Astrocyte (in vitro differentiated cells and primary cell): ENCODE results near the gene RAB11FIP3. TPM values are rescaled to one million over a fixed set of nuclear protein-coding genes. Genes with fewer than 3 reads are reported as not detected.

Source experiments
- DNase-seq: peaks from one replicate; pipeline ENCODE4 v3.0.0-alpha.2; 2010; ENCODE audit warnings: low read depth
- FAIRE-seq: peaks from 2 replicates; lab custom pipeline; 2011; peaks lifted over from hg19 to GRCh38; lab: Jason Lieb, UNC
- H2AFZ ChIP-seq: 2 replicates; pipeline ENCODE4 v1.6.0; 2012; ENCODE audit warnings: low read depth, low read length, inconsistent platforms
- H3K27ac ChIP-seq: 2 replicates; pipeline ENCODE4 v1.5.1; 2011; ENCODE audit warnings: low read depth, low read length, inconsistent platforms
- H3K27me3 ChIP-seq: 2 replicates; pipeline ENCODE4 v1.6.0; 2011; ENCODE audit warnings: low read length, inconsistent platforms; ENCODE audit not compliant: insufficient read depth
- H3K36me3 ChIP-seq: 2 replicates; pipeline ENCODE4 v1.5.1; 2011; ENCODE audit warnings: low read length, inconsistent platforms; ENCODE audit not compliant: insufficient read depth
- H3K4me1 ChIP-seq: 2 replicates; pipeline ENCODE4 v1.5.1; 2011; ENCODE audit warnings: low read length, inconsistent platforms; ENCODE audit not compliant: insufficient read depth
- H3K4me2 ChIP-seq: 2 replicates; pipeline ENCODE4 v1.6.0; 2012; ENCODE audit warnings: low read length, inconsistent platforms
- H3K4me3 ChIP-seq: 2 replicates; pipeline ENCODE4 v1.5.1; 2011; ENCODE audit warnings: low read depth, mild to moderate bottlenecking, low read length, inconsistent platforms; ENCODE audit not compliant: insufficient read depth
- H3K79me2 ChIP-seq: 2 replicates; pipeline ENCODE4 v1.6.0; 2012; ENCODE audit warnings: mild to moderate bottlenecking, low read length, inconsistent platforms; ENCODE audit not compliant: insufficient read depth
- H3K9ac ChIP-seq: 2 replicates; pipeline ENCODE4 v1.6.0; 2012; ENCODE audit warnings: mild to moderate bottlenecking, low read length, inconsistent platforms
- H3K9me3 ChIP-seq: 2 replicates; pipeline ENCODE4 v1.5.1; 2012; ENCODE audit warnings: low read depth, mild to moderate bottlenecking, low read length, inconsistent platforms; ENCODE audit not compliant: insufficient read depth
- H4K20me1 ChIP-seq: 2 replicates; pipeline ENCODE4 v1.6.0; 2012; ENCODE audit warnings: low read length, inconsistent platforms; ENCODE audit not compliant: insufficient read depth
- H3K27ac Mint-ChIP-seq: one replicate; pipeline ENCODE4 v1.8.0; 2021; ENCODE audit warnings: mild to moderate bottlenecking, mixed read lengths; ENCODE audit not compliant: unreplicated experiment
- H3K27me3 Mint-ChIP-seq: one replicate; pipeline ENCODE4 v1.8.0; 2021; ENCODE audit warnings: low read depth, mixed read lengths; ENCODE audit not compliant: unreplicated experiment
- H3K36me3 Mint-ChIP-seq: one replicate; pipeline ENCODE4 v1.8.0; 2021; ENCODE audit warnings: low read depth, mixed read lengths; ENCODE audit not compliant: unreplicated experiment
- H3K4me1 Mint-ChIP-seq: one replicate; pipeline ENCODE4 v1.8.0; 2021; ENCODE audit warnings: low read depth, mixed read lengths; ENCODE audit not compliant: unreplicated experiment
- H3K4me3 Mint-ChIP-seq: one replicate; pipeline ENCODE4 v1.8.0; 2021; ENCODE audit warnings: mild to moderate bottlenecking, moderate library complexity, mixed read lengths; ENCODE audit not compliant: unreplicated experiment
- H3K9me3 Mint-ChIP-seq: one replicate; pipeline ENCODE4 v1.8.0; 2021; ENCODE audit warnings: mild to moderate bottlenecking, mixed read lengths; ENCODE audit not compliant: unreplicated experiment
- CTCF ChIP-seq: IDR thresholded peaks from 2 replicates; pipeline ENCODE4 v1.5.1; 2011; ENCODE audit warnings: low read depth, mild to moderate bottlenecking, inconsistent platforms, low read length, moderate library complexity; ENCODE audit not compliant: insufficient read depth
- EZH2 ChIP-seq: IDR thresholded peaks from 2 replicates; pipeline ENCODE4 v1.6.1; 2012; ENCODE audit warnings: mild to moderate bottlenecking, low read length, inconsistent platforms; ENCODE audit not compliant: insufficient read depth
- total RNA-seq: library from RNA; stranded (reverse); gene quantifications from 2 replicates; pipeline ENCODE4 v1.2.1, GENCODE V29; 2021

The RAB11FIP3 gene
- total RNA-seq, 1 donor from 2014 or later, result 21.2 TPM

- DNase-seq, result no peak
- H3K4me1 ChIP-seq, result peaks cover 8% of the 10 kb centered on the region
- Mint-ChIP-seq H3K9me3 (no peaks in the 10 kb centered on the region), H3K27me3 (no peaks in the 10 kb centered on the region), H3K4me1 (no peaks in the 10 kb centered on the region), H3K27ac (no peak overlapping the region), H3K36me3 (peaks cover 2% of the 10 kb centered on the region), H3K4me3 (peak overlapping the region; percentile 45)
- no peak overlapping the region for H3K27ac ChIP-seq
- no peaks in the 10 kb centered on the region for H3K36me3 ChIP-seq
- H3K4me2 ChIP-seq, result no peak overlapping the region
- H2AFZ ChIP-seq, result no peak overlapping the region
- H3K4me3 ChIP-seq, result no peak overlapping the region
- H3K9me3 ChIP-seq, result no peaks in the 10 kb centered on the region
- FAIRE-seq, result no peak
- TF ChIP-seq EZH2, result no peak
- TF ChIP-seq CTCF, result no peak
- peaks cover 9% of the 10 kb centered on the region for H3K79me2 ChIP-seq
- H4K20me1 ChIP-seq, result peaks cover 25% of the 10 kb centered on the region
- no peaks in the 10 kb centered on the region for H3K27me3 ChIP-seq
- H3K9ac ChIP-seq, result no peak overlapping the region
Observed at GRCh38 chr16:399340-400019, 26.0 kb upstream of the RAB11FIP3 start.

DNA sequence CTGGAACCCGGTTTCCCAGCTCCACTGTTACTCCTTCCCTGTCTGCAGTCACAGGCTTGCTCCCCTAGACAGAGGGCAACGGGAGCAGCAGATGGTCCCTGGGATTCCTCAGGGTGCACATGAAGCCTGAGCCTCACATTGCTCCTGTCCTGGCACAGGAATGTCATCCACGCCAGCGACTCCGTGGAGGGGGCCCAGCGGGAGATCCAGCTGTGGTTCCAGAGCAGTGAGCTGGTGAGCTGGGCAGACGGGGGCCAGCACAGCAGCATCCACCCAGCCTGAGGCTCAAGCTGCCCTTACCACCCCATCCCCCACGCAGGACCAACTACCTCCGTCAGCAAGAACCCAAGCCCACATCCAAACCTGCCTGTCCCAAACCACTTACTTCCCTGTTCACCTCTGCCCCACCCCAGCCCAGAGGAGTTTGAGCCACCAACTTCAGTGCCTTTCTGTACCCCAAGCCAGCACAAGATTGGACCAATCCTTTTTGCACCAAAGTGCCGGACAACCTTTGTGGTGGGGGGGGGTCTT lies 25.3 kb upstream of the RAB11FIP3 start:
- no peak overlapping the region for H3K27ac Mint-ChIP-seq
- Histone ChIP-seq H3K79me2 (peaks cover 9% of the 10 kb centered on the region), H3K36me3 (no peaks in the 10 kb centered on the region), H3K4me1 (peaks cover 8% of the 10 kb centered on the region), H2AFZ (no peak overlapping the region), H4K20me1 (peaks cover 25% of the 10 kb centered on the region), H3K27ac (no peak overlapping the region), H3K9me3 (no peaks in the 10 kb centered on the region), H3K4me3 (peak overlapping the region; percentile 78), H3K4me2 (peak overlapping the region; percentile 93), H3K9ac (peak overlapping the region; percentile 87), H3K27me3 (no peaks in the 10 kb centered on the region)
- DNase-seq (no peak), FAIRE-seq (no peak)
- H3K9me3 Mint-ChIP-seq, result no peaks in the 10 kb centered on the region
- H3K36me3 Mint-ChIP-seq, result peaks cover 2% of the 10 kb centered on the region
- TF ChIP-seq CTCF (no peak), EZH2 (no peak)
- H3K27me3 Mint-ChIP-seq, result no peaks in the 10 kb centered on the region
- peak overlapping the region; percentile 84 for H3K4me3 Mint-ChIP-seq
- H3K4me1 Mint-ChIP-seq, result no peaks in the 10 kb centered on the region
